ENCODE measurements around the gene ST6GALNAC5.
"Not testable (repeated sequence)": the region's sequence is repeated elsewhere in the genome, so short reads cannot be mapped to it uniquely, and the experiment has no call there.

ST6GALNAC5 gene

DNA sequence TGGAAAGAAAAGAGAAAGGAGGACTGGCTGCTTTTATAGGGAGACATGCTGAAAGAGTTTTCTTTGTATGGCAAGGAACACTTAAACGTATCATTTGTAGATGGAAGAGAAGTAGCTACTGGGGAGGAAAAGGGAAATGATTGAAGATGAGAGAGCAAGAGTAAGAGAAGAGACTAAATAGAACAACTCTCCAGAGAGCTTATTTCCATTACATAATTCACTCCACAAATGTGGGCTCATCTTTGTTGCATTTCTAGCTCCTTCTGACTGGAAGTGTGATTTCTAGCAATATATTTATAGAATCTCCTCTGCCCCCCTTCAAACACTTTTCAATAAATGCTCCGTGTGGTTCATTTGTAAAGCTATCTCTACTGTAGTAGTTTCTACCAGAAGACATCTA lies 71.0 kb downstream of the ST6GALNAC5 start:
- no peak for DNase-seq (ENCODE audit: low read depth in 2 of 2, low spot score in 1 of 2)

DNA sequence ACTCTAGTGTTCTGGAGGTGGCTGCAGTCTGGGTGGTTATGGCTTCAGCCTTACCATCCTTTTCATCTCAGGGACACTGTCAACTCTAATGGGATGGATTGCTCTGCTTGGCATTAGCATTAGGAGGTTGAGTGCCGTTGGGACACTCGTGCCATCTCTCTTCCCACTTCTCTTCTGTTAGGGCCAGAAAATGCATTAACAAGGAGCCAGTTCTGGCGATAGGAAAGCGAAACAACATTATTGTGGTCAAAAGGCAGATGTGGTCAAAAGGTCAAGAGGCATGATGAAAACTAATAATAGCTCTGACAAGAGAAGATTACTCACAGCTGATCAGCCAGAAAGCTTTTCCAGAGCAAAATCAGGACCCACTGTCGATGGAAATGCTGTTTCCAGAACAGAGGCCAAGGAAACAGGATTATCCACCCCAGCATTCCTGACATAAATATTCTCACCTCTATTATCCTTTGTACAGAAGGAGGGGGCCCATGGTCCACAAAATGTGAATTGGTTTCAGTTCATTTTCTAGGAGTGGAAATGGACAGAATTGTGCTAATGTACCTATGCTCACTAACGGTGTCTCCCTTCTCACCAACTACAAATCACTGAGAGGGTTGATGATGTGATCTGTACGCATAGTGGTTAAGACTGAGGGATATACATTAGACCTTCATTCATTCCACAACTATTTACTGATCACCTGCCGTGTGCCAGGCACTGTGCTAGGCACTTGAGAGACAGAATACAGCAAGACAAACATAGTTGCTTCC lies 72.0 kb downstream of the ST6GALNAC5 start:
- no peak for DNase-seq (ENCODE audit: low read depth in 2 of 2, low spot score in 1 of 2)

- no peak for DNase-seq (ENCODE audit: low read depth in 2 of 2, low spot score in 1 of 2)
These were observed 72.5 kb downstream of the ST6GALNAC5 start for GRCh38 chr1:76939817-76940216.

DNA sequence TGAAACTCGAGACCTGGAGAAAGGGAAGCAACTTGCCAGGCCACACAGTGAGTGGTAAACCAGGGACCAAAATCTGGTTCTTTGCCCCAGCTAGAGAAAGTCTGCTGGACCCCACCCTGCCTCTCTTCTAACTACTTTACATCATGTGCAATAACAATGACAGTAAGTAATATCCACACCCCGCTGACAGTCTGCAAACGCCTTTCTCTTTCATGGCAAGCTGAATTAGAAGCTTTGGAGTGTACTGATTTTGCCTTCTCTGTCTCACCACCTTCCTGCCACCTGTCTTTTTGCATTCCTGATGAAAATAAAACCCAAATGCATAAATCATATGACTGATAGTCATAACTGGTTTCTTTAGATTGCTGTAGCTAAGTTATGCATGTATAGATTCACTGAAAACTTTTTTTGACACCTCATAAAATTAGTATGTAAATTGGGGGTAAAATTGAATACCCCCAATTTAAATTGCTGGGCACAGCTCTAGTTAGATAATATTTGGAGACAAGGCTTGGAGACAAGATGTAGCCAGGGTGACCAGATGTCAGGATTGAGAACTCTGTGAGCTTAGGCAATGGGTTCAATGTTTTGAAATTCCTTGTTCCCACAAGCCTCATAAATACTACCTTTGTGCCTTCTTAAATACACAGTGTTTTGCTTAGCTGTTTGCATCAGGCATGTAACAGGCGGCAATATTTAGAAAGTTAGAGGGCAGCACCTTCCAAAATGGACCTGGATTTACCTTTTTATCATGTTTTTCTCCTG lies 73.5 kb downstream of the ST6GALNAC5 start:
- no peak for DNase-seq (ENCODE audit: low read depth in 2 of 2, low spot score in 1 of 2)

- DNase-seq (ENCODE audit: low read depth in 2 of 2, low spot score in 1 of 2) = no peak
These were observed 75.3 kb downstream of the ST6GALNAC5 start for GRCh38 chr1:76942549-76942948.

- no peak for DNase-seq (ENCODE audit: low read depth in 2 of 2, low spot score in 1 of 2)
These were observed 77.7 kb downstream of the ST6GALNAC5 start for GRCh38 chr1:76944942-76945341.

DNA sequence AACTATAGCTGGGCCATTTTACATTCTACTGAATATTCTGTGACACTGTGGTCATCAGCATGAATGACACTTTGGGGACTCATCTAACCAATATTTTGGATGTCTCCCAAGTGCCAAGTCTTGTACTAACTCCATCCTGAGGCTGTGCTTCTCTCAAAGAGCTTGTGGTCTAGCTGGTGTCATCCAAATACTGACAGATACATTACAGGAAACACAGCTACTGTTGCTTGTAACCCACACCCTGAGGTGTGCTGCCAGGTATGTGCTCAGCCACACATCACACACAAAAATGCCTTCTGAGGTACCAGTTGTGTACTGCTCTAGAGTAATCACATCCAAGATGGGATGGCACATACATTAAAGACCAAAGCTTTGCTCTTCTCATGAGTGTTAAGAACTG lies 81.6 kb downstream of the ST6GALNAC5 start:
- DNase-seq (ENCODE audit: low read depth in 2 of 2, low spot score in 1 of 2) = no peak

DNA sequence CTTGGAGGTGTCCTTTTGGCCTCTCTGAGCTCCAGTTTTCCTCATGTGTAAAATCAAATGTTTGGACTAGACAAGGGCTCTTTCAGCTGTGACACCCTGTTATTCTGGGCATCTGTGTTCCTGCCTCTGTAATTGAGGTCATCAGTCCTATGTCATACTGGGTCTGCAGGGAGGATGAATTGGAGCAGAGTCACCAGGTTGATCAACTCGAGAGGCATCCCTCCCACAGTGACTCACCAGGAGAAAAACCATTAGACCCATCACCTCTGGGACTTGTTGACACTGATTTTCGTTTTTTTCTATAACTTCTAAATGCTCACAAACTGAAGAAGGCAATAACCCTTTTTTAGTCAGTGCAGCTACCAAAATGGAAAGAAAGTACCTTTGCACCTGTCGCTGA lies 82.2 kb downstream of the ST6GALNAC5 start:
- DNase-seq (ENCODE audit: low read depth in 2 of 2, low spot score in 1 of 2) = no peak

- no peak for DNase-seq (ENCODE audit: low read depth in 2 of 2, low spot score in 1 of 2)
These were observed 83.0 kb downstream of the ST6GALNAC5 start for GRCh38 chr1:76950306-76950705.

- no peak for DNase-seq (ENCODE audit: low read depth in 2 of 2, low spot score in 1 of 2)
These were observed 83.9 kb downstream of the ST6GALNAC5 start for GRCh38 chr1:76951153-76951552.

GRCh38 chr1:76955652-76956051 lies 88.4 kb downstream of the ST6GALNAC5 start:
- DNase-seq (ENCODE audit: low read depth in 2 of 2, low spot score in 1 of 2) = no peak

GRCh38 chr1:76957961-76958360 lies 90.7 kb downstream of the ST6GALNAC5 start:
- no peak for DNase-seq (ENCODE audit: low read depth in 2 of 2, low spot score in 1 of 2)

DNA sequence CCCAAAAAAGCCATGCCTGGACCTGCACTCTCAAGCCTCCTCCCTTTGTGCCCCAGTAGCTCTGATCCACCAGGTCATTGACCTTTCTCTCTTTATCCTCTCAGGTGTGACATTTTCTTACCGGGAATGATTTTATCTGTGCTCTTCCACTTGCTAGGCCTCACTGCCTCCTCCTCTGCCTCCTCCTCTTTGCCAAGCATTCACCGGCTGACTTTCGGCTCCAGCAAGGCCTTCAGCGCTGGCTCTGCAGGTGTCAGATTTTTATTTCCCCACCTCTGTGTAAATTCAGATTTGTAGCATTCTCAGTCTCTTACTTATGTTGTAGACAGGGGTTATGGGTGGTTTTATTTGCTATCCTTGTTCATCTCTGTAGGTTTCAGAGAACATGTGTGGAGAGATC lies 91.5 kb downstream of the ST6GALNAC5 start:
- DNase-seq (ENCODE audit: low read depth in 2 of 2, low spot score in 1 of 2) = no peak

GRCh38 chr1:76959556-76959955 lies 92.3 kb downstream of the ST6GALNAC5 start:
- no peak for DNase-seq (ENCODE audit: low read depth in 2 of 2, low spot score in 1 of 2)

DNA sequence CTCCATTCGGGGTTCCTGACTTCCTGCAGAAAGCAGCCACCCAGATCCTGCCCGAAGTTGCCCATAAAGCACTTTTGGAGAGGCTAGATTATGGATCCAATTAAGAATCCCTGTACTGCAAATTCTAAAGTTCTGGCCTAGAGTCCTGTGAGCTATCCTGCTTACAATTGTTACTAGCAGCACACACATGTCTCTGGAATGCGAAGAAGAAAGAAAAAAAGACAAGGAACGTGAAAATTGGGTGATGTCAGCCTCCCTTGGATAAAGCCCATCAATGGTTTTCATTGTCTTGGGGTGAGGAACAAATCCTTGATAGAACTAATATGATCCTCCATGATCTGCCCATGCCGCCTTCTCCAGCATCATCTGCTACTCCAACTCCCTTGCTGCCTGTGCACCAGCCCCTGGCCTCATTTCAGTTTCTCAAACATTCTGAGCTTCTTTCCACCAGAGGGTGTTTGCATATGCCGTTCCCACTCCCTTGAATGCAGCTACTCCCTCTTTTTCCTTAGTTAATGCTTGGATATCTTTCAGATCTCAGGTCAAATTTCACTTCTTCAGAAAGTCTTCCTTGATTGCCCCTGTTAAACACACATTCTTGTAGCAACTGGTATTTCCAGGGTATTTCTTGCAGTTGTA lies 94.0 kb downstream of the ST6GALNAC5 start:
- DNase-seq (ENCODE audit: low read depth in 2 of 2, low spot score in 1 of 2) = no peak

DNA sequence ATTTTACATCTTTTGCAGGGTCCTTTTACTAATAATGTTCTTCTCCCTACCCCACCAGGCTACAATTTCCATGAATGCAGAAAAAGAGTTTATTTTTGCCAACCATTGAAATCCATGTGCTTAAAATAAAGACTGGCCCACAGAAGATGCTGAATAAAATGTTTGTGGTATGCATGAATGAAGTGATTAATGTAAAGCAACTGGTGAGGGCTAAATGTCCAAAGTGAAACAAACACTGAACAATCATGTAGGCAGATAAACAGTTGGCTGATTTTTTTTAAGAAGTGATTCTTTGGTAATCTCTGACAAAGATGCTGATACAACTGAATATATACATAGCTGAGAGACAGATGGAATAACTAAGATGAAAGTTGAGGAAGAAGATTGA lies 94.5 kb downstream of the ST6GALNAC5 start:
- no peak for DNase-seq (ENCODE audit: low read depth in 2 of 2, low spot score in 1 of 2)

GRCh38 chr1:76981267-76981666 lies 114.0 kb downstream of the ST6GALNAC5 start:
- not testable (repeated sequence) for DNase-seq (ENCODE audit: low read depth in 2 of 2, low spot score in 1 of 2)

DNA sequence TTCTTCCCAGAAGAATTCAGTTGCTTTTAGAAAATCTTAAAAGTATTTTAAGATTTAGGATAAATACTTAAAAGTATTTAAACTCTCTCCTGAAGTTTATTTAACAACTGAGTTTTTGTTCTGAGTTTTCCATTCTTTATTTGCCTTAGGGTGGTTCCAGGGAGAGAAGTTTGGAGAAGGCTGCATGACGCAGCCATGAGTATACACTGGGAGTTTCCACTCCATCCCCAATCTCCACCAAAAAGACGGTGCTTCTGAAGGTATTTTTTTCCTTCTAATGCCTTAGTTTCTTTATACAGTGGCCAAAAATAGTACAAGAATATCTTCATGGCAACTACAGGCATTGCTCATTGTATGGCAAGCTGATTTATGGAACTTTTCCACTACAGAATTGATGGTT lies 122.7 kb downstream of the ST6GALNAC5 start:
- DNase-seq (ENCODE audit: low read depth in 2 of 2, low spot score in 1 of 2) = no peak

GRCh38 chr1:76993036-76993435 lies 125.8 kb downstream of the ST6GALNAC5 start:
- DNase-seq (ENCODE audit: low read depth in 2 of 2, low spot score in 1 of 2) = no peak

DNA sequence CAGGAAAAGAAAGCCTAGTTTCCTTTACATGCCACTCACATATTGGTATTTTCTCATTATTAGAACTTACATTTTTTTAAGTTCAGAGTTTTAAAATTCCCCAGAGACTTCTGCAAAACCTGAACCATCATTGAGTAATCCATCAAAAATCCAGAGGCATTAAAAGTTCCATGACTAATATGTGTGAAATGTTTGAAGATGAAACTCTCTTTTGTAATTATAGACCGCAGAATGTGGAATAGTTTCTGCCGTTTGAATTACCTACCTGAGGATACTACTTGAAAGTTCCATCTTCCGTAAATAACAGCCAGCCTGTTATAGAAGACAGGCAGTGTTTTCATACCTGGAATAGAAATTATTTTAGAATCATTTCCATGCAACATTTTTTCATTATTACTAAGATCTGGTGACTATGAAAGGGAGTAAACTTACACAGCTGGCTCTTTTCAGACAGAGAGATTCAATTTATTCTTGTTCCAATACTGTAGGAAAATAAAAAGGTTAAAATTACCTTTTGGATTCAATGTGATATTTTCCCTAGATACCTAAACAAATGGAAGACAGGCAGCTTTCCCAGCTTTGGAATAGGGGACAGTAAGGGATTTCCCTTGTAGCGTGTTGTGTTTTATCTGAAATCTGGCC lies 131.4 kb downstream of the ST6GALNAC5 start:
- DNase-seq (ENCODE audit: low read depth in 2 of 2, low spot score in 1 of 2) = no peak

DNA sequence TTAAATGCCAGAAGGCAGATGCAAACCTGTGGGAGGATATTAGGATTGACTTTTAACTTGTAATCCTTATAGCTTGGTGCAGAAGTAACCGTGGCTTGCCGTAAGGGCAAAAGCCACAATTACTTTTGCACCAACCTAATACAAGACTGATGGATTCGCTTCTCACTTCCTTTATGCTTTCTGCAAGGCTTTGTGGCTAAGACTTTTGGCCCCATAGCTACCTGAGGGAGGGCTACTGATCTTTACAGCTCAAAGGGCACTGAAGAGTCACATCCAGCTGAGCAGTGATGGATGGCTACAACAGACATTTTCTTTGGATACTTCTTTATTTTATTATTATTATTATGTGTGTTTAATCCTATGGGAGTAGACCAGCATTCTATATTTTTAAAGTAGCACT lies 140.4 kb downstream of the ST6GALNAC5 start:
- no peak for DNase-seq (ENCODE audit: low read depth in 2 of 2, low spot score in 1 of 2)

- no peak for DNase-seq (ENCODE audit: low read depth in 2 of 2, low spot score in 1 of 2)
These were observed 143.7 kb downstream of the ST6GALNAC5 start for GRCh38 chr1:77010937-77011336.
